ENCODE measurements around the gene ZDHHC12. TPM values are rescaled to one million over a fixed set of nuclear protein-coding genes. Genes with fewer than 3 reads are reported as not detected.

The ZDHHC12 gene
- total and polyA plus RNA-seq, 4 donors, result 24.7 to 48.2 (median 30.3) TPM

DNA sequence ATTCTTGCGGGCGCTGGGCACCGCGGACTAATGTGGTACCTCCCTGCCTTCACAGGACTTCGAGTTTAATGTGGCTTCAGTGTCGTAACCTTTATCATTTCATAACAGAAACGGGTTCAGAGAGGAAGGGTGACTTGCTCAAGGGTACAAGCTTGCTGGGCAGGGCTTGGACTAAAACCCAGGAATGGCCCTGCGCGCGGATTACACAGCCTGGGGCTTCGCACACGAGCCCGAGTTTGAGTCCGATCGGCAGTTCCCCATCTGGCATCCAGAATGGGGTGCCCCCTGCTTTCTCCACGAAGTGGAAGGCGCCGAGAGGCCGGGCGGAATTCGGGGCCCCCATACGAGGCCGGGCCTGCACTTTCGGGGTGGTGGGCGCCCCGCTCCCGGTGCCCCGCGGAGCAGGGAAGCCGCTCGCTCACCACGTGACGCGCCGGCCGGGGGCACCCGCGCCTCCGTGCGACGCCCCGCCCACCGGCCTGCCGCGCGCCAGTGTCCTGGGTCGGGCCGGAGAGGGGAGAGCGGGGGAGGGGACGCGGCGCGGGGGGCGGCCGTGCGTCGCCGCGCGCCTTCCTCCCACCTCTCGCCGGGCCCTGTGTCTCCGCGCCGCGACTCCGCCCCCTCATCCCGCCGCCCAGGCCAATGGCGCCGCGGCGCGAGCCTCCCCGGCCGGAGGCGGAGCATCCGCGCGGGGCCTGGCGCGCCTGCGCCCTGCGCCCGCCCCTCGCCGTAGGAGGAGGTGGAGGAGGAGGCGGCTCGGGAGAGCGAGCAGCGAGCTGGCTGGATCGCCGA is 35.2 kb downstream of the ZDHHC12 start, which contains the start of gene SET:
Gene SET, plus strand, starts transcription at position 722 of the 792 bp plus-strand sequence. CDS start 361 bp downstream, outside the sequence.
- Histone ChIP-seq H3K27ac (ENCODE audit: low read depth in 1 of 2, low read length in 2 of 2) (peak within 1 kb of the TSS; percentile 92 to 98), H3K9ac (ENCODE audit: low read depth in 1 of 2, low read length in 2 of 2) (peak within 1 kb of the TSS; percentile 61 to 92), H3K4me1 (ENCODE audit: control insufficient read depth in 4 of 4, insufficient read depth in 4 of 4, low read length in 3 of 4) (peaks cover 0 to 48% (median 23%) of the 10 kb centered on the region in 4 donors), H3K4me3 (ENCODE audit: low read depth in 1 of 3, low read length in 3 of 3) (peak within 1 kb of the TSS; percentile 66 to 99 (median 90)), H3K36me3 (ENCODE audit: control insufficient read depth in 4 of 4, insufficient read depth in 3 of 4, low read depth in 1 of 4, low read length in 3 of 4) (peaks cover 4 to 23% (median 16%) of the 10 kb centered on the region in 4 donors), H3K9me3 (ENCODE audit: control insufficient read depth in 4 of 4, low read length in 3 of 4) (no peaks in the 10 kb centered on the region), H3K27me3 (ENCODE audit: control insufficient read depth in 4 of 4, insufficient read depth in 4 of 4, low read length in 3 of 4) (no peaks in the 10 kb centered on the region)
- WGBS, result 2% methylated on average over 93 of the region's 93 CpGs
- peak; percentile 92 for DNase-seq (ENCODE audit: low spot score)
- TF ChIP-seq SP1 (IDR thresholded peaks at IDR 0.05) (peak; percentile 65), YY1 (IDR thresholded peaks at IDR 0.05) (peak; percentile 64), HNF4A (conservative IDR thresholded peaks at IDR 0.05) (peak; percentile 43 to 49), RAD21 (IDR thresholded peaks at IDR 0.05) (no peak), RXRA (IDR thresholded peaks at IDR 0.05) (peak; percentile 22 to 61)
- TF ChIP-seq, protein P1, sequence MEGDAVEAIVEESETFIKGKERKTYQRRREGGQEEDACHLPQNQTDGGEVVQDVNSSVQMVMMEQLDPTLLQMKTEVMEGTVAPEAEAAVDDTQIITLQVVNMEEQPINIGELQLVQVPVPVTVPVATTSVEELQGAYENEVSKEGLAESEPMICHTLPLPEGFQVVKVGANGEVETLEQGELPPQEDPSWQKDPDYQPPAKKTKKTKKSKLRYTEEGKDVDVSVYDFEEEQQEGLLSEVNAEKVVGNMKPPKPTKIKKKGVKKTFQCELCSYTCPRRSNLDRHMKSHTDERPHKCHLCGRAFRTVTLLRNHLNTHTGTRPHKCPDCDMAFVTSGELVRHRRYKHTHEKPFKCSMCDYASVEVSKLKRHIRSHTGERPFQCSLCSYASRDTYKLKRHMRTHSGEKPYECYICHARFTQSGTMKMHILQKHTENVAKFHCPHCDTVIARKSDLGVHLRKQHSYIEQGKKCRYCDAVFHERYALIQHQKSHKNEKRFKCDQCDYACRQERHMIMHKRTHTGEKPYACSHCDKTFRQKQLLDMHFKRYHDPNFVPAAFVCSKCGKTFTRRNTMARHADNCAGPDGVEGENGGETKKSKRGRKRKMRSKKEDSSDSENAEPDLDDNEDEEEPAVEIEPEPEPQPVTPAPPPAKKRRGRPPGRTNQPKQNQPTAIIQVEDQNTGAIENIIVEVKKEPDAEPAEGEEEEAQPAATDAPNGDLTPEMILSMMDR (IDR thresholded peaks at IDR 0.05; ENCODE audit: low read depth, low read length, missing input control), result no peak

DNA sequence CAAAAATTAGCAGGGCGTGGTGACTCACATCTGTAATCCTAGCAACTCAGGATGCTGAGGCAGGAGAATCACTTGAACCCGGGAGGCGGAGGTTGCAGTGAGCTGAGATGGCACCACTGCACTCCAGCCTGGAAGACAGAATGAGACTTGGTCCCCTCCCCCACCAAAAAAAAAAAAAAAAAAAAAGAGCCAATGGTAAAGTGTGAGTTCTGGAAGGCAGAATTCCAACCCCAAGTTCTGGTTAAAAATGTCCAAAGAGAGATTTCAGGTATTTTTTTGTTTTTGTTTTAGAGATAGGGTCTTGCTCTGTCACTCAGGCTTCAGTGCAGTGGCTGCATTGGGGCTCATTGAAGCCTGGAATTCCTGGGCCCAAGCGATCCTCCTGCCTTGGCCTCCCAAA is 36.5 kb downstream of the ZDHHC12 start:
- Histone ChIP-seq H3K4me1 (ENCODE audit: control insufficient read depth in 4 of 4, insufficient read depth in 4 of 4, low read length in 3 of 4) (peaks cover 0 to 53% (median 27%) of the 10 kb centered on the region in 4 donors), H3K27ac (ENCODE audit: low read depth in 1 of 2, low read length in 2 of 2) (no peak overlapping the region), H3K27me3 (ENCODE audit: control insufficient read depth in 4 of 4, insufficient read depth in 4 of 4, low read length in 3 of 4) (no peaks in the 10 kb centered on the region), H3K4me3 (ENCODE audit: low read depth in 1 of 3, low read length in 3 of 3) (no peak overlapping the region), H3K9ac (ENCODE audit: low read depth in 1 of 2, low read length in 2 of 2) (no peak overlapping the region), H3K9me3 (ENCODE audit: control insufficient read depth in 4 of 4, low read length in 3 of 4) (no peaks in the 10 kb centered on the region), H3K36me3 (ENCODE audit: control insufficient read depth in 4 of 4, insufficient read depth in 3 of 4, low read depth in 1 of 4, low read length in 3 of 4) (peaks cover 2 to 11% (median 5%) of the 10 kb centered on the region in 4 donors)
- no peak for DNase-seq (ENCODE audit: low spot score)
- TF ChIP-seq GABPA (IDR thresholded peaks at IDR 0.05 in 1 of 2, conservative IDR thresholded peaks at IDR 0.05 in 1 of 2) (no peak), YY1 (IDR thresholded peaks at IDR 0.05) (no peak), FOXA1 (IDR thresholded peaks at IDR 0.05) (no peak), RAD21 (IDR thresholded peaks at IDR 0.05) (no peak), HNF4A (conservative IDR thresholded peaks at IDR 0.05) (no peak), TAF1 (conservative IDR thresholded peaks at IDR 0.05) (no peak), JUND (IDR thresholded peaks at IDR 0.05) (no peak), FOXA2 (IDR thresholded peaks at IDR 0.05) (no peak)
- WGBS, result 95% methylated on average over 4 of the region's 4 CpGs

DNA sequence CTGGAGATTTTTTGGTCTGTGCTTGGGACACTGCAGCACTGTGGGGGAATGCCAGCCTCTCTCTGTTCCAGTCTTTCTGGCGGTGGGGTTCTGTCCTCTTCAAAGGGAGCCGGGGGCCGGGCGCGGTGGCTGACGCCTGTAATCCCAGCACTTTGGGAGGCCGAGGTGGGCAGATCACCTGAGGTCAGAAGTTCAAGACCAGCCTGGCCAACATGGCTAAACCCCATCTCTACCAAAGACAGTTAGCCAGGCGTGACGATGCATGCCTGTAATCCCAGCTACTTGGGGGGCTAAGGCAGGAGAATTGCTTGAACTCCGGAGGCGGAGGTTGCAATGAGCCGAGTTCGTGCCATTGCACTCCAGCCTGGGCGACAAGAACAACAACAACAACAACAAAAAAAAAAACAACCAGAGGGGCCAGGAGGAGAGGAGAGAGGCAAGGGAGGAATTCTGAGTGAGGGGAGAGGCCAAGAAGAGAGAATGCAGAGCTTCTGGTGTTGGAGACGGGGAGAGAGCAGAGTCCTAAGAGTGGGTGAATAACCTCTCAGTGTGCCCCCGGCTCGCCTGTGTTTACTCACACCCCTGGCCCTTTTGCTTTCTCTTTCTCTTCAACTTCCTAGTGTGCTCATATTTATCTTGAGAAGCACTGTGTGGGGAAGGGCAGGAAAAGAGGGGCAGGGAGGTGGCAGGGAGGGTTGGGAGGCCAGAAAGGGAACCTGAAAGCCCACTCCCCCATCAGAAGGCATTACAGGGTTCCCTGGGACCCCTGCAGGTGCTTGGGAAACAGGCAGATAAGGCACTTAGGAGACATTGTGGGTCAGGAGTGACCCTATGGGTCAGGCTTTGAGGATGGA is 38.1 kb downstream of the ZDHHC12 start:
- TF ChIP-seq GABPA (IDR thresholded peaks at IDR 0.05 in 1 of 2, conservative IDR thresholded peaks at IDR 0.05 in 1 of 2) (no peak), HNF4A (conservative IDR thresholded peaks at IDR 0.05) (peak in 1 of 2 donors; percentile 16), RXRA (IDR thresholded peaks at IDR 0.05) (peak in 1 of 2 donors; percentile 39), SP1 (IDR thresholded peaks at IDR 0.05) (peak; percentile 67)
- TF ChIP-seq, protein P2, sequence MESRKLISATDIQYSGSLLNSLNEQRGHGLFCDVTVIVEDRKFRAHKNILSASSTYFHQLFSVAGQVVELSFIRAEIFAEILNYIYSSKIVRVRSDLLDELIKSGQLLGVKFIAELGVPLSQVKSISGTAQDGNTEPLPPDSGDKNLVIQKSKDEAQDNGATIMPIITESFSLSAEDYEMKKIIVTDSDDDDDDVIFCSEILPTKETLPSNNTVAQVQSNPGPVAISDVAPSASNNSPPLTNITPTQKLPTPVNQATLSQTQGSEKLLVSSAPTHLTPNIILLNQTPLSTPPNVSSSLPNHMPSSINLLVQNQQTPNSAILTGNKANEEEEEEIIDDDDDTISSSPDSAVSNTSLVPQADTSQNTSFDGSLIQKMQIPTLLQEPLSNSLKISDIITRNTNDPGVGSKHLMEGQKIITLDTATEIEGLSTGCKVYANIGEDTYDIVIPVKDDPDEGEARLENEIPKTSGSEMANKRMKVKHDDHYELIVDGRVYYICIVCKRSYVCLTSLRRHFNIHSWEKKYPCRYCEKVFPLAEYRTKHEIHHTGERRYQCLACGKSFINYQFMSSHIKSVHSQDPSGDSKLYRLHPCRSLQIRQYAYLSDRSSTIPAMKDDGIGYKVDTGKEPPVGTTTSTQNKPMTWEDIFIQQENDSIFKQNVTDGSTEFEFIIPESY (IDR thresholded peaks at IDR 0.05), result no peak
- TF ChIP-seq, protein P1 (IDR thresholded peaks at IDR 0.05; ENCODE audit: low read depth, low read length, missing input control), result no peak
- TF ChIP-seq, protein P3, sequence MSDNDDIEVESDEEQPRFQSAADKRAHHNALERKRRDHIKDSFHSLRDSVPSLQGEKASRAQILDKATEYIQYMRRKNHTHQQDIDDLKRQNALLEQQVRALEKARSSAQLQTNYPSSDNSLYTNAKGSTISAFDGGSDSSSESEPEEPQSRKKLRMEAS (IDR thresholded peaks at IDR 0.05), result no peak
- no peaks in the 10 kb centered on the region for H3K27me3 ChIP-seq (ENCODE audit: control insufficient read depth in 4 of 4, insufficient read depth in 4 of 4, low read length in 3 of 4)
- WGBS, result 58% methylated on average over 17 of the region's 17 CpGs
- DNase-seq (ENCODE audit: low spot score), result no peak
- no peak overlapping the region for H3K4me3 ChIP-seq (ENCODE audit: low read depth in 1 of 3, low read length in 3 of 3)
- H3K9me3 ChIP-seq (ENCODE audit: control insufficient read depth in 4 of 4, low read length in 3 of 4), result no peaks in the 10 kb centered on the region
- H3K27ac ChIP-seq (ENCODE audit: low read depth in 1 of 2, low read length in 2 of 2), result peak overlapping the region; percentile 67 to 79
- no peaks in the 10 kb centered on the region for H3K36me3 ChIP-seq (ENCODE audit: control insufficient read depth in 4 of 4, insufficient read depth in 3 of 4, low read depth in 1 of 4, low read length in 3 of 4)
- peaks cover 0 to 47% (median 24%) of the 10 kb centered on the region in 4 donors for H3K4me1 ChIP-seq (ENCODE audit: control insufficient read depth in 4 of 4, insufficient read depth in 4 of 4, low read length in 3 of 4)
- H3K9ac ChIP-seq (ENCODE audit: low read depth in 1 of 2, low read length in 2 of 2), result peak overlapping the region; percentile 33 to 38

All from liver (tissue), 9 donors.